KMS-11 (cell line): ENCODE data around the gene MEPE.
"Not testable (repeated sequence)": the region's sequence is repeated elsewhere in the genome, so short reads cannot be mapped to it uniquely, and the experiment has no call there.

Experiments used
- H2AFZ ChIP-seq: fragments of 200-600 bp; sonication (generic); 2 replicates; pipeline ENCODE4 v1.6.1; 2016; ENCODE audit warnings: antibody characterized with exemption, mixed run types, low read depth
- H3K27ac ChIP-seq: fragments of 200-600 bp; sonication (generic); 2 replicates; pipeline ENCODE4 v1.6.1; 2016; ENCODE audit warnings: mild to moderate bottlenecking, mixed run types
- H3K27me3 ChIP-seq: fragments of 200-600 bp; sonication (generic); 2 replicates; pipeline ENCODE4 v1.6.1; 2017; ENCODE audit warnings: mild to moderate bottlenecking, low read depth, mixed run types, moderate library complexity; ENCODE audit not compliant: insufficient read depth
- H3K36me3 ChIP-seq: fragments of 200-600 bp; sonication (generic); 2 replicates; pipeline ENCODE4 v1.6.1; 2017; ENCODE audit warnings: mild to moderate bottlenecking, mixed run types; ENCODE audit not compliant: insufficient read depth
- H3K4me1 ChIP-seq: fragments of 200-600 bp; sonication (generic); 2 replicates; pipeline ENCODE4 v1.6.1; 2016; ENCODE audit warnings: mild to moderate bottlenecking, low read depth, mixed run types; ENCODE audit not compliant: poor library complexity, severe bottlenecking
- H3K4me2 ChIP-seq: fragments of 200-600 bp; sonication (generic); 2 replicates; pipeline ENCODE4 v1.7.0; 2016; ENCODE audit warnings: mild to moderate bottlenecking, mixed run types
- H3K4me3 ChIP-seq: fragments of 200-600 bp; sonication (generic); IDR thresholded peaks from 2 replicates; pipeline ENCODE4 v1.6.1; 2017; ENCODE audit warnings: low read depth, low read length, mixed read lengths; ENCODE audit not compliant: insufficient read depth
- H3K79me2 ChIP-seq: fragments of 200-600 bp; sonication (generic); 2 replicates; pipeline ENCODE4 v1.6.1; 2016; ENCODE audit warnings: low read depth, mixed run types; ENCODE audit not compliant: insufficient read depth
- H3K9ac ChIP-seq: fragments of 200-600 bp; sonication (generic); 2 replicates; pipeline ENCODE4 v1.6.1; 2016; ENCODE audit warnings: mild to moderate bottlenecking, mixed run types
- H4K20me1 ChIP-seq: fragments of 200-600 bp; sonication (generic); 2 replicates; pipeline ENCODE4 v1.6.1; 2016; ENCODE audit warnings: mild to moderate bottlenecking, mixed run types; ENCODE audit not compliant: insufficient read depth
- TF ChIP-seq, protein P1 (sequence below): fragments of 200-600 bp; sonication (generic); conservative IDR thresholded peaks from 2 replicates; pipeline ENCODE4 v1.6.1; 2017; ENCODE audit warnings: low read depth, mild to moderate bottlenecking, antibody characterized with exemption, low read length, moderate library complexity, mixed read lengths

Gene MEPE

DNA sequence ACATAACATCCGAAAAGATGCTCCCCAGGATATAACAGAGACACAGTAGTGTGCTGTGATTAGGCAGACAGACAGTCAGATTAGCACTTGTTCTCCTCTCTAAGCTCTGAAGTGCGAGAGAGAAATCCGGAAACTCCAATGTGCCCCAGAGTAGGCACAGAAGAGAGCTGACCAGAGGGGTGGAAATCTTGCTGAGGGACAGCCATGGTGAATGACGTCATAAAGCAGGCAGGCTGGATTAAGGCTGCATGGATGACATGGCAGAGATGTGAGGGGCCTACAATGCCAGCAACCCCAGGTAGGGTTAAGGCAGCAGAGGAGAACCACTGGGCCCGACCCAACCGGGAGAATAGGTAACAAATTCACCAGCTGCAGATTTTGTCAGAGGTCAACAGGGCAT lies 53.3 kb downstream of the MEPE start:
- no peak overlapping the region for H3K27ac ChIP-seq
- no peak overlapping the region for H3K9ac ChIP-seq
- H3K27me3 ChIP-seq = no peaks in the 10 kb centered on the region
- H2AFZ ChIP-seq = no peak overlapping the region
- H3K79me2 ChIP-seq = no peaks in the 10 kb centered on the region
- H4K20me1 ChIP-seq = no peaks in the 10 kb centered on the region
- TF ChIP-seq, protein P1, sequence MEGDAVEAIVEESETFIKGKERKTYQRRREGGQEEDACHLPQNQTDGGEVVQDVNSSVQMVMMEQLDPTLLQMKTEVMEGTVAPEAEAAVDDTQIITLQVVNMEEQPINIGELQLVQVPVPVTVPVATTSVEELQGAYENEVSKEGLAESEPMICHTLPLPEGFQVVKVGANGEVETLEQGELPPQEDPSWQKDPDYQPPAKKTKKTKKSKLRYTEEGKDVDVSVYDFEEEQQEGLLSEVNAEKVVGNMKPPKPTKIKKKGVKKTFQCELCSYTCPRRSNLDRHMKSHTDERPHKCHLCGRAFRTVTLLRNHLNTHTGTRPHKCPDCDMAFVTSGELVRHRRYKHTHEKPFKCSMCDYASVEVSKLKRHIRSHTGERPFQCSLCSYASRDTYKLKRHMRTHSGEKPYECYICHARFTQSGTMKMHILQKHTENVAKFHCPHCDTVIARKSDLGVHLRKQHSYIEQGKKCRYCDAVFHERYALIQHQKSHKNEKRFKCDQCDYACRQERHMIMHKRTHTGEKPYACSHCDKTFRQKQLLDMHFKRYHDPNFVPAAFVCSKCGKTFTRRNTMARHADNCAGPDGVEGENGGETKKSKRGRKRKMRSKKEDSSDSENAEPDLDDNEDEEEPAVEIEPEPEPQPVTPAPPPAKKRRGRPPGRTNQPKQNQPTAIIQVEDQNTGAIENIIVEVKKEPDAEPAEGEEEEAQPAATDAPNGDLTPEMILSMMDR = no peak
- H3K4me2 ChIP-seq = no peak overlapping the region
- H3K4me3 ChIP-seq = no peak overlapping the region
- peaks cover 10% of the 10 kb centered on the region for H3K4me1 ChIP-seq
- H3K36me3 ChIP-seq = no peaks in the 10 kb centered on the region

DNA sequence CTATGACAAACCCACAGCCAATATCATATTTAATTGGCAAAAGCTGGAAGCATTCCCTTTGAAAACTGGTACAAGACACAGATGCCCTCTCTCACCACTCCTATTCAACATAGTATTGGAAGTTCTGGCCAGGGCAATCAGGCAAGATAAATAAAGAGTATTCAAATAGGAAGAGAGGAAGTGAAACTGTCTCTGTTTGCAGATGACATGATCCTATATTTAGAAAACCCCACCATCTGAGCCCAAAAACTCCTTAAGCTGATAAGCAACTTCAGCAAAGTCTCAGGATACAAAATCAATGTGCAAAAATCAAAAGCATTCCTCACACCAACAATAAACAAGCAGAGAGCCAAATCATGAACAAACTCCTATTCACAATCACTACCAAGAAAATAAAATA lies 58.0 kb downstream of the MEPE start:
- H3K79me2 ChIP-seq, H3K27ac ChIP-seq, H2AFZ ChIP-seq, H3K9ac ChIP-seq, H3K27me3 ChIP-seq, H4K20me1 ChIP-seq, H3K36me3 ChIP-seq, H3K4me2 ChIP-seq, H3K4me3 ChIP-seq: not testable (repeated sequence)
- peaks cover 12% of the 10 kb centered on the region for H3K4me1 ChIP-seq

DNA sequence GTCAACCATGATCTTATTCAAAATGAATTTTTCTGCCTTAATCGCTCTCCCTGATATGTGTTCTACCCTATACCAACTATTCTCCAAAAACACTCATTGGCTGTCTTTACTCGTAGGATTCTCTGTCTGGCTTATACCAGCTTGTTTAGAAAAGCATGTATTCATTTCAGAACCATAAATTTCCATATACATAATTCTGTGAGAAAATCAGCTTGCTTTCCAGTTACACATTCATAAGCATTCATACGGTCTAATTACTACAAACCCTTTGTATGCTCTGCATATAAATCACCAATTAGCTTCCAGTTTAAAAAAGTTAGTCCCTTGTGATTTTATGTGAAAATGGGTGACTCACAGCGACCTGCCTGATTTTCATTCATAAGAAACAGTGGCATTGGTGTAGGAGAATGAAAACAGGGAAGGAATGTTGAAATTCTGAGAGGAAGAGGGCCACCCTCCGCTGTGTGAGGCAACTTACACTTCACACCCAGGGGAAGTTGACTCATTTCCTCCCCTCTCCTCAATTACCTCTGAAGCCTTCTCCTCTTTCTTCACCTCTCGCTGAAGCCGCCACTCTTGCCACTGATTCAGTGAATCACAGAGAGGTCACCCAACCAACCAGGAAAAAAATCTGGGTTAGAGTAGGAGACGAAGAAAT lies 63.3 kb downstream of the MEPE start:
- Histone ChIP-seq H3K27ac (no peak overlapping the region), H3K4me1 (peaks cover 2% of the 10 kb centered on the region), H3K79me2 (no peaks in the 10 kb centered on the region), H3K4me2 (no peak overlapping the region), H4K20me1 (no peaks in the 10 kb centered on the region), H3K36me3 (no peaks in the 10 kb centered on the region), H2AFZ (no peak overlapping the region), H3K27me3 (no peaks in the 10 kb centered on the region), H3K9ac (no peak overlapping the region), H3K4me3 (no peak overlapping the region)
- TF ChIP-seq, protein P1 = no peak
